Glutamatergic neuron (in vitro differentiated cells): ENCODE data around the gene OR51G2. TPM values are rescaled to one million over a fixed set of nuclear protein-coding genes. Genes with fewer than 3 reads are reported as not detected.

Experiments used
- DNase-seq: peaks from one replicate; pipeline ENCODE4 v3.0.0; 2022
- H3K27ac Mint-ChIP-seq: one replicate; pipeline ENCODE4 v1.8.0; 2020; ENCODE audit warnings: mild to moderate bottlenecking, mixed read lengths, inconsistent platforms; ENCODE audit not compliant: unreplicated experiment
- H3K27me3 Mint-ChIP-seq: one replicate; pipeline ENCODE4 v1.8.0; 2020; ENCODE audit warnings: mild to moderate bottlenecking, moderate library complexity, mixed read lengths, inconsistent platforms; ENCODE audit not compliant: unreplicated experiment
- H3K36me3 Mint-ChIP-seq: one replicate; pipeline ENCODE4 v1.8.0; 2020; ENCODE audit warnings: mild to moderate bottlenecking, mixed read lengths, inconsistent platforms; ENCODE audit not compliant: unreplicated experiment
- H3K4me1 Mint-ChIP-seq: one replicate; pipeline ENCODE4 v1.8.0; 2020; ENCODE audit warnings: mild to moderate bottlenecking, low read depth, mixed read lengths, inconsistent platforms; ENCODE audit not compliant: unreplicated experiment
- H3K4me3 Mint-ChIP-seq: one replicate; pipeline ENCODE4 v1.8.0; 2020; ENCODE audit warnings: mild to moderate bottlenecking, mixed read lengths, inconsistent platforms; ENCODE audit not compliant: unreplicated experiment
- H3K9me3 Mint-ChIP-seq: one replicate; pipeline ENCODE4 v1.8.0; 2020; ENCODE audit warnings: mild to moderate bottlenecking, moderate library complexity, mixed read lengths, inconsistent platforms; ENCODE audit not compliant: unreplicated experiment
- CTCF ChIP-seq: fragments of 200-600 bp; sonication (generic); IDR thresholded peaks from one replicate; pipeline ENCODE4 v1.5.0; 2021; ENCODE audit not compliant: partially characterized antibody, unreplicated experiment
- total RNA-seq: library from RNA; stranded (reverse); fragmentation: NEBNext Ultra II Directional; extraction: Animal tissue kit (Norgen Biotek cat#: 25700); gene quantifications from one replicate; pipeline ENCODE4 v1.2.1, GENCODE V29; 2021; ENCODE audit not compliant: unreplicated experiment

Gene OR51G2
- total RNA-seq, 1 donor from 2014 or later: not detected

GRCh38 chr11:4881188-4881587 lies 38.0 kb downstream of the OR51G2 start:
- H3K4me3 Mint-ChIP-seq: no peak overlapping the region
- no peak for TF ChIP-seq CTCF
- peaks cover 1% of the 10 kb centered on the region for H3K9me3 Mint-ChIP-seq
- H3K4me1 Mint-ChIP-seq: no peaks in the 10 kb centered on the region
- no peaks in the 10 kb centered on the region for H3K36me3 Mint-ChIP-seq
- DNase-seq: no peak
- H3K27me3 Mint-ChIP-seq: no peaks in the 10 kb centered on the region
- no peak overlapping the region for H3K27ac Mint-ChIP-seq

- no peak overlapping the region for H3K27ac Mint-ChIP-seq
- no peak for DNase-seq
- no peaks in the 10 kb centered on the region for H3K36me3 Mint-ChIP-seq
- no peak for TF ChIP-seq CTCF
- no peaks in the 10 kb centered on the region for H3K4me1 Mint-ChIP-seq
- no peaks in the 10 kb centered on the region for H3K9me3 Mint-ChIP-seq
- H3K4me3 Mint-ChIP-seq: no peak overlapping the region
- no peaks in the 10 kb centered on the region for H3K27me3 Mint-ChIP-seq
Measured at GRCh38 chr11:4865855-4866254, 53.3 kb downstream of the OR51G2 start.

- H3K4me3 Mint-ChIP-seq: no peak overlapping the region
- TF ChIP-seq CTCF: no peak
- H3K36me3 Mint-ChIP-seq: no peaks in the 10 kb centered on the region
- H3K27me3 Mint-ChIP-seq: no peaks in the 10 kb centered on the region
- no peaks in the 10 kb centered on the region for H3K4me1 Mint-ChIP-seq
- no peak for DNase-seq
- H3K27ac Mint-ChIP-seq: no peak overlapping the region
- peaks cover 3% of the 10 kb centered on the region for H3K9me3 Mint-ChIP-seq
Measured at GRCh38 chr11:4863876-4864275, 55.3 kb downstream of the OR51G2 start.

Other genes starting within 250 kb of the OR51G2 start
- gene OR51E2, start 221.5 kb downstream of the OR51G2 start, total RNA-seq: not detected
- gene MMP26, start 214.6 kb downstream of the OR51G2 start, total RNA-seq: not detected
- gene OR51F1, start 149.4 kb downstream of the OR51G2 start, total RNA-seq: not detected
- not detected for gene OR52R1, start 115.0 kb downstream of the OR51G2 start, total RNA-seq
- not detected for gene OR51F2, start 98.0 kb downstream of the OR51G2 start, total RNA-seq
- not detected for gene OR51S1, start 70.1 kb downstream of the OR51G2 start, total RNA-seq
- not detected for gene OR51T1, start 37.5 kb downstream of the OR51G2 start, total RNA-seq
- not detected for gene OR51A7, start 15.6 kb downstream of the OR51G2 start, total RNA-seq
- gene OR51G1, start 5.0 kb upstream of the OR51G2 start, total RNA-seq: not detected
- gene OR51A4, start 28.3 kb upstream of the OR51G2 start, total RNA-seq: not detected
- not detected for gene OR51A2, start 36.4 kb upstream of the OR51G2 start, total RNA-seq
- not detected for gene OR51L1, start 75.5 kb upstream of the OR51G2 start, total RNA-seq
- gene OR52J3, start 127.2 kb upstream of the OR51G2 start, total RNA-seq: not detected
- not detected for gene OR52E2, start 140.3 kb upstream of the OR51G2 start, total RNA-seq
- not detected for gene OR52E1, start 150.2 kb upstream of the OR51G2 start, total RNA-seq
- 0.25 TPM for gene OR52A5, start 219.0 kb upstream of the OR51G2 start, total RNA-seq
- not detected for gene OR52A1, start 235.4 kb upstream of the OR51G2 start, total RNA-seq